GM19099 (cell line): Measurements from ENCODE around the gene ZSCAN25.

Experiments
- POLR2A ChIP-seq: IDR thresholded peaks from 3 replicates; pipeline ENCODE4 v1.6.1; 2011; ENCODE audit warnings: low read depth; ENCODE audit not compliant: insufficient read length; ENCODE audit errors: extremely low read depth

Gene ZSCAN25

DNA sequence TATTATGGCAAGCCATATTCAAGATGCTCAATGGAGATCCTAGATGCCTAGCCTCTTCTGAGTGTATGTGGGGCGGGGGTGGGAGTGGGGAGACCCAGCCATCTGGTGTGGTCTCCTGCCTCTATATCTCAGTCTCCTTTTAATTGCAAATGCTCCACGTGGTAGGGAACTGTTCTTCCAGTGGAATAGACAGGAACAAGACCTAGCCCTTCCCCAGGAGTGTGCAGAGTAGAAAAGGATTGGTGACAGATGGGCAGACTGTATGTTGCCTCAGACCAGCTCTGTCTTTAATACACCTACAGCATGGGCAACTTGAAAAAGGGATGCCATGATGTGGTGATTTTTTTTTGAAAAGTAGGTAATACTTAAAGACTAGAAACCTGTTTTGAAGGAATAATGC is 50.4 kb downstream of the ZSCAN25 start:
- TF ChIP-seq POLR2A, result no peak

DNA sequence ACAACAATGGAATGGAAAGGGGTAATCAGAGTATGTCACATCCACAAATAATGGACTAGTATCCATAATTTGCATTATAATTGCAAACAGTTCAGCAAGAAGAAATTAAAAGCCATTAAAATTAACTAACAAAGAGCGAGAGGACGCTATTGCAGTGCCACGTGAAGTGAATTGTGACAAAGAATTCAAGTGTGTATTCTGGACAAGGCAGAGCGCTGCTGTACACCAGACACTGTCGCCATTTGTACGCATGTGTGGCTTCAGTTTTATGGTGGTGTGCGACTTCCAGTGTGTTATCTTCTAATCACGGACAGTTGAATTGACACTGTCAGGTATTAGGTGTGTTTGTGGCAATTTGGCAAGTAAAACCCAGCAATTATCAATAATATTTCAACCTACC is 51.8 kb downstream of the ZSCAN25 start:
- TF ChIP-seq POLR2A, result no peak

DNA sequence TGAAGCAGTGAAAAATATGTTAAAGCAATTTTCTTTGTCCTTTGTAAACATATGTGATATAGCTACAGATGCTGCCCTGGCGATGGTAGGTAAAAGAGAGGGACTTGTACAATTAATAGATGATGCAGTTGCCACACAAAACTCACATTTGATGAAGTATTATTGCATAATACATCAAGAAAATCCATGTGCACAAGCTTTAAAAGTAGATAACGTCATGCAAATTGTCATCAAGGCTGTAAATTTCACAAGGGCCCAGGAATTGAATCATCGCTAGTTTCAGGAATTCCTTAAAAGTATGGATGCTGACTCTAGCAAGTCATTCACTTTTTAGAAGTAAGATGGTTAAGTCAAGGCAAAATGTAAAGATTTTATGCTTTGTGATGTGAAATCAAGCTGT is 53.0 kb downstream of the ZSCAN25 start:
- TF ChIP-seq POLR2A, result no peak

DNA sequence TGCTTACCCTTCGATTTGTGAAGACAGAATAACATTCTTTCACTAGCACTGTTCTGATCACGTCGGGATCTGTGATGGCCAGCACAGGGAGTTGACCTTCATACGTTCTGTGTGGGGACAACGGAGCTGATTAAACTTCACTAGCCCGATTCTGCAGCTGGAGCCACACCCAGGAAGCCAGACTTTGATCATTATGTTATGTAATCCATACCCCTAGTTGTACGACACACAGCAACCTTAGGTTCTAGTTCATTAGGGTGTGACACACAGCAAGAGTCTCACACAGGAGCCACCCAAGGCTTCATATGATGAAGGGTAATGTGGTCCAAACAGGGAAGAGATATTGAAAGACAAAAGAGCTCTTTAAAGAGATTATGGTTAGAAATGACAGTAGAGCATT is 55.8 kb downstream of the ZSCAN25 start:
- no peak for TF ChIP-seq POLR2A

DNA sequence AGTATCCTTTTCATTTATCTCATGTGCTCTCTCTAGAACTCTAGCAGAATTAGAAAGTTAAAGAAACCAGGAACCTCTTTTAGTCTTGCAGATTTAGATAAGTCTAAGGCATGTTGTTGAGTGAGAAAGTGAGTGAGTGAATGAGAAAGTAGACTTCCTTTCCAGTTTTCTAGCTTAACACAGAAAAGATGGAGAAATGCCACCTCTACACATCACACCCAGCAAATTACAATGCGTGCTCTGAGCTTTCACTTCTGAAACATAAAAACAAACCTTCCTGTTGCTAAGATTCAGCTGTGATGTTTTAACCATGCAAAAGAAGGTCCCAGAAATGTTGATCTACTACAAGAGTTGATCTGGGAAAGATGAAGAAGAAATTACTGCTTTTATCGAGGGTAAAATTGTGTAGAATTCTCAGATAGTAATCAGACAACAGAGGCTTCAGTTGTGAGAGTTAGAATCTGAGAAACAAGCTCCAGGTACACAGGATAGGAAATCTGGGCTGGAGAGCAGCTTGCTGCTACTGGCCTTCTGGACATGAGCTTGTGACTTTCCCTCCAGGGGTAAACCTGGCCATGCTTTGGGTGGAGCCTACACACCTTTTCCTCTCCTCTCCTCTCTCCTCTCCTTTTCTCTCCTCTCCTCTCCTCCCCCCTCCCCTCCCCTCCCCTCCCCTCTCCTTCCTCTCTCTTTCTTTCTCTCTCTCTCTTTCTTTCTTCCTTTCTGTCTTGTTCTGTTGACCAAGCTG is 58.4 kb downstream of the ZSCAN25 start:
- TF ChIP-seq POLR2A, result no peak

DNA sequence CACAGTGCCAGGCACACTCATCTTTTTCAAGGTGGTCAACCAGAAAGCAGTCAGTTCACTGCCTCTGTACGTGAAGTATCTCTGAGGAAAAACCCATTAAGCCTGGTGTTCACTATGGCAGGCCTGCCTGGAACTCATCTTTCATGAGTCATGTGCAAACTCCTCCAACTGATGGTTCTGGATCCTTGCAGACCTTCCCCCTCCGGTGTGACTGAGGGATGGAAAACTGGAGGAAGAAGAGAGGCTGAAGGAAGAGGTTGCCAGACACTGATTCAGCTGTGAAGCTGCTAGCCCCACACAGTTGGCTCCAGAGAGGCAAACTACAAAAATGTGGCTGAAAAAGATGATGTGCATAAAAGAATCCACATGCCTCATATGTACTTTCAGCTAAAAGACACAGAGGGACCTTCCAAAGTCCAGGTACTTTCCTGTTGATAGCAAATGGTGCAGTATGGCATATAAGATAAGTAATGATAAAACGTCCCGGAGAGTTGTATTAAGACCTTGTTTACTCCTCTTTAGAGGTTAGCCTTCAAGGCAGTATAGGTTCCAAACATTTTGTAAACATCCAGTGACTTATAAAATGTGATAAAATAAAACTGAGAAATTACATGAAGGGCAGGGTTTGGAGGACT is 60.4 kb downstream of the ZSCAN25 start:
- TF ChIP-seq POLR2A, result no peak

DNA sequence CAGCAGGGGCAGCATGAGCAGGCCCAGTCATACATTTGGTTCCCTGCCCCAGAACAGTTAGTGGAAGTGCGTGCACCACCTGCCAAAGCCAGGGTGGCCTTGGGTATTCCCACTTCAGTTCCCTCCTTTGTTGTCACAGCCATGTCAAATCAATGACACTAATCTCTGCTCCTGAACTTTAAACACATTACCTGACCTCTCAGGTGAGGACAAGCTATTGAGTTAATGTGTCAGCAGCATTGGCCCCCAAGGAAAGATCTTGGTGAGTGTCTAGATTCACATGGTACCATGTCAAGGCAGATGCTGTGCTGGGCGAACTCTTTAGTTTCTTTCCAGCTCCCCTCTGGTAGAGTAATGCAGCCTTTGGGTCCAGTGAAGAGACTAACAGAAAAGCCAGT is 60.9 kb downstream of the ZSCAN25 start:
- TF ChIP-seq POLR2A, result no peak

DNA sequence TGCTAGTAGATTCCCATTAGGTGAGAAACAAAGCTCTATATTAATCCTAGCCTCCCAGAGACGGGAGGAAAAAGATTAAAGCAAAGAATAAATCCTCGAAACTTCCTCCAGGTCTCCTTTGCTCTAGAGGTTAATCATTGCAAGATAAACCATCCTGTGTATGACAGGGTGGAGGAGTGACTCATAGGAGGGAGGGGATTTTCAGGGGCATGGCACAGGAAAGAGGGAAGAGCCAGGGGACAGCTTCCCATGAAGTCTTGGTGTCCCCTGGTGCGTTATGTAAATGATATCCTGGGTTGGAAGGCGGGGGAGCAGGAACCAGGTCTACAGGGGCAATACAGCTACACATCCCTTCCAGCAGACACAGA is 62.3 kb downstream of the ZSCAN25 start:
- no peak for TF ChIP-seq POLR2A

DNA sequence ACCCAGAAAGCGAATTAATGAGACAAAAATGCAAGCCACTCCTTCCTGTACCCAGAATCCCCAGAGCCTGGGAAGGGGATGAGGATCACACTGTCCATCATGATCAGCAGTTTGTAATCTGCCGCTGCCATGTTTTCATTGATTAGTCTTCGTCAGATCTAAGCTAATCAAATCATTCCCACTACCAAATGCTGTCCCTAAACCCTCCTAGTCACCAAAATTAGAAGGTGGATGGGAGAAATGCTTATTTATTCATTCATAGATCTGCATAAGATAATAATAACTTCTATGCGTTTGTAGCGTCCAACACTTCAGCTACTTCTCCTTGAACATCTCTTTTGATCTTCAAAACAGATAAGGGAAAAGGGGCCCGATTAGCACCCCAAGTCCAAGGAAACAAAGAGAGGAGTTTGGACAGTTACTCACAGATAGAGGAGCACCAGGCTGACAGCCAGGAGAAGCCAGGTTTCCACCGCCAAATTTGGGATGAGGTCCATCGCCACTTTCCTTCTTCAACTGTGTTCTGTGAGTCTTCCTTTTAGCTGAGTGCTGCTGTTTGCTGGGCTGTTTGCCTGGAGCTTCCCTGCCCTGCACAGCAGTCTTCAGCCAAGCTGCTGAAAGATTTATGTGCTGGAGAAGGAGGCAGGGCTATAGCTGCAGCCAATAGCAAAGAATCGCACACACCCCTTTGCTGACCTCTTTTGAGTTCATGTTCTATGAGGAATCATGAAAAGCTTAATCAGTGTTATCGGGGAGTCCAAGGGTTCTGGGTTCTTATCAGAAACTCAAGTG is 62.9 kb downstream of the ZSCAN25 start, which contains the start of gene CYP3A5:
Gene CYP3A5 (minus strand): TSS at position 597 of the 792 bp plus-strand sequence. CDS start 100 bp downstream, at position 497.
- TF ChIP-seq POLR2A, result no peak
